Measurements from ENCODE around the gene GJB6.

Gene GJB6

GRCh38 chr13:20227288-20227687, 4.8 kb downstream of the GJB6 start:
- no peak for DNase-seq

- DNase-seq = no peak
Measured at GRCh38 chr13:20222553-20222952, 9.6 kb downstream of the GJB6 start.

- no peak for DNase-seq
Measured at GRCh38 chr13:20221772-20222171, 10.3 kb downstream of the GJB6 start.

GRCh38 chr13:20219577-20219976, 12.5 kb downstream of the GJB6 start:
- DNase-seq = no peak

- no peak for DNase-seq
Measured at GRCh38 chr13:20217168-20217567, 15.0 kb downstream of the GJB6 start.

GRCh38 chr13:20209948-20210347, 22.2 kb downstream of the GJB6 start:
- DNase-seq = no peak

GRCh38 chr13:20206698-20207235, 25.4 kb downstream of the GJB6 start:
- no peak for DNase-seq

GRCh38 chr13:20206065-20206697, 25.9 kb downstream of the GJB6 start:
- DNase-seq = no peak

- no peak for DNase-seq
Measured at GRCh38 chr13:20198781-20199180, 33.3 kb downstream of the GJB6 start.

GRCh38 chr13:20197361-20197834, 34.7 kb downstream of the GJB6 start:
- no peak for DNase-seq

- no peak for DNase-seq
Measured at GRCh38 chr13:20195801-20196200, 36.3 kb downstream of the GJB6 start.

GRCh38 chr13:20193907-20194631, 38.0 kb downstream of the GJB6 start:
- no peak for DNase-seq

- DNase-seq = no peak
Measured at GRCh38 chr13:20193162-20193906, 38.8 kb downstream of the GJB6 start.

- no peak for DNase-seq
Measured at GRCh38 chr13:20192836-20193161, 39.3 kb downstream of the GJB6 start, which contains the start of gene GJB2. Gene GJB2, minus strand, starts transcription at chr13:20192938. Its CDS starts 3,357 bp downstream, at chr13:20189581.

GRCh38 chr13:20192158-20192835, 39.8 kb downstream of the GJB6 start:
- DNase-seq = no peak

- DNase-seq = no peak
Measured at GRCh38 chr13:20191311-20192157, 40.6 kb downstream of the GJB6 start.

- no peak for DNase-seq
Measured at GRCh38 chr13:20190481-20191310, 41.4 kb downstream of the GJB6 start.

- DNase-seq = no peak
Measured at GRCh38 chr13:20190076-20190475, 42.0 kb downstream of the GJB6 start.

- no peak for DNase-seq
Measured at GRCh38 chr13:20188667-20189553, 43.2 kb downstream of the GJB6 start.

- DNase-seq = no peak
Measured at GRCh38 chr13:20186771-20187170, 45.3 kb downstream of the GJB6 start.

Data from NCI-H1436 (cell line).